Effector memory CD4-positive, alpha-beta T cell (primary cell): ENCODE results near the gene HADHA.

Source experiments
- DNase-seq, 3 donors: peaks; one replicate each; pipeline ENCODE4 v3.0.0-alpha.2; 2020
- H3K27ac ChIP-seq: 2 replicates; pipeline ENCODE4 v1.7.0; 2013; ENCODE audit warnings: mild to moderate bottlenecking, low read length, moderate library complexity; ENCODE audit not compliant: insufficient read depth, poor library complexity, severe bottlenecking
- H3K27me3 ChIP-seq: replicated peaks from 2 replicates; pipeline ENCODE4 v1.7.0; 2013; ENCODE audit warnings: mild to moderate bottlenecking, low read length; ENCODE audit not compliant: insufficient read depth, control insufficient read depth, poor library complexity, severe bottlenecking
- H3K36me3 ChIP-seq: 2 replicates; pipeline ENCODE4 v1.7.0; 2013; ENCODE audit warnings: mild to moderate bottlenecking, low read length, moderate library complexity; ENCODE audit not compliant: control insufficient read depth, insufficient read depth
- H3K4me1 ChIP-seq: 2 replicates; pipeline ENCODE4 v1.7.0; 2013; ENCODE audit warnings: low read length, mild to moderate bottlenecking; ENCODE audit not compliant: control insufficient read depth, insufficient read depth, poor library complexity, severe bottlenecking
- H3K4me3 ChIP-seq: 2 replicates; pipeline ENCODE4 v1.7.0; 2013; ENCODE audit warnings: low read length, low read depth, mild to moderate bottlenecking; ENCODE audit not compliant: insufficient read depth, poor library complexity, severe bottlenecking
- H3K9me3 ChIP-seq: 2 replicates; pipeline ENCODE4 v1.7.0; 2013; ENCODE audit warnings: mild to moderate bottlenecking, low read length, moderate library complexity; ENCODE audit not compliant: control insufficient read depth

Gene HADHA

GRCh38 chr2:26177122-26177521, 67.3 kb downstream of the HADHA start:
- no peak for DNase-seq
- Histone ChIP-seq H3K27me3 (peaks cover 19% of the 10 kb centered on the region), H3K4me3 (no peak overlapping the region), H3K9me3 (no peaks in the 10 kb centered on the region), H3K27ac (no peak overlapping the region), H3K36me3 (no peaks in the 10 kb centered on the region), H3K4me1 (peaks cover 16% of the 10 kb centered on the region)

DNA sequence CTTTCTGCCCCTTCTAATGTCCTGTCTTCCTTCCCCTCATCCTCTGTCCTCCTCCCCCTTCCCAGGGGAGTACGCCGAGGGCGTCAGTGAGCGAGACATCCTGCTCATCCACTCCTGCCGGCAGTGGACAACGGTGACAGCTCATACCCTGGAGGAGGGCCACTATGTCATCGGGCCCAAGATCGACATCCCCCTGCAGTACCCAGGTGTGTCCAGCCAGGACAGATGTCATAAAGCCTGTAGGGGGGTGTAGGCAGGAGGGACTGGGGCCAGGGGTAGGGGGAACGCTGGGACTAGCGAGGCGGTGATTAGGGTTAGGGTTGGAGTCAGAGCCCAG, 68.2 kb downstream of the HADHA start:
- DNase-seq, result no peak
- Histone ChIP-seq H3K36me3 (no peaks in the 10 kb centered on the region), H3K27me3 (peaks cover 23% of the 10 kb centered on the region), H3K9me3 (no peaks in the 10 kb centered on the region), H3K4me3 (no peak overlapping the region), H3K27ac (no peak overlapping the region), H3K4me1 (peaks cover 16% of the 10 kb centered on the region)

- DNase-seq, result no peak
- Histone ChIP-seq H3K9me3 (no peaks in the 10 kb centered on the region), H3K27me3 (peaks cover 23% of the 10 kb centered on the region), H3K27ac (no peak overlapping the region), H3K4me1 (peaks cover 16% of the 10 kb centered on the region), H3K36me3 (no peaks in the 10 kb centered on the region), H3K4me3 (no peak overlapping the region)
Measured at GRCh38 chr2:26175466-26176278, 68.8 kb downstream of the HADHA start.

- peaks cover 23% of the 10 kb centered on the region for H3K27me3 ChIP-seq
Measured at GRCh38 chr2:26174691-26175465, 69.6 kb downstream of the HADHA start.

GRCh38 chr2:26173776-26174482, 70.5 kb downstream of the HADHA start:
- H3K4me3 ChIP-seq, result peak overlapping the region; percentile 51

More at GRCh38 chr2:26174691-26175465, 69.6 kb downstream of the HADHA start:
- H3K4me3 ChIP-seq, result no peak overlapping the region
- H3K27ac ChIP-seq, result no peak overlapping the region
- H3K9me3 ChIP-seq, result no peaks in the 10 kb centered on the region
- no peaks in the 10 kb centered on the region for H3K36me3 ChIP-seq
- H3K4me1 ChIP-seq, result peaks cover 16% of the 10 kb centered on the region
- no peak for DNase-seq

DNA sequence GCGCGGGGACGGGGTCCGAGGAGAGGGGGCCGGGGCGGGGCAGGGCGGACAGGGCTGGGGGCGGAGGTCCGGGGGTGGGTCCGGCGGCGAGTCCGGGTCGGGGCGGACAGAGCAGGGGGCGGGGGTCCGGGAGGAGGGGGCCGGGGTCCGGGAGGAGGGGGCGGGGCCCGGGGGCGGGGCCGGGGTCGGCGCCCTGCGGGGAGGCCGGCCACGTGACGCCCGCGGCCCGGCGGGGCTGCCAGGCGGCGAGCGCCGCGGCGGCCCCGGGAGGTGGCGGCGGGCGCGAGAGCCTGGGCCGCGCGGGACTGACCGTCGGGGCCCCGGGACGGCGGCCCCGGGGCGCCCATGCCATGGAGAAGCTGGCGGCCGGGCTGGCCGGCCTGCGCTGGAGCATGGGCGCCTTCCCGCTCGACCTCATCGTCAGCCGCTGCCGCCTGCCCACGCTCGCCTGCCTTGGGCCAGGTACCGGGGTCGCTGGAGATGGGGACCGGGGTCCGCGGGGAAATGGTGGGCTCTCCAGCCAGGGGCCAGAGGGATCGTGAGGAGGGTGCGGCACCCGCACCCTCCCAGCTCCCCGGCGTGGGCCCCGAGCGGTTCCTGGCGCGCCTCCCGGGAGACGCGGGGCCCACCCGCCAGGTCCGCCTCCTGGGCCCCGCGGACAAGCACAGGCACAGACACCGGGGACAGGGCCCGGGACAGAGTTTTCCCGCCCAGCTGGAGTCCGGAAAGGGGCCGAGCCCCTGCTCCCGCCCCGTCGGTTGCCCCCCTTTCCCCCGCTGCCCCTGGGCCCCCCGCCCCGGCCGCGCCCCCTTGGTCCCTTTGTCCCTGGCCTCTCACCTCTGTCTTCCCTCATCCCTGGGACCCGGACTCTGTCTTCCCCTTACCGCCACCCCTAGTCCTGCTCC, 71.3 kb downstream of the HADHA start, which contains the start of gene GAREM2:
Gene GAREM2 (plus strand): TSS at position 218 of the 905 bp plus-strand sequence. CDS start 133 bp downstream, at position 351.
- H3K27me3 ChIP-seq, result peaks cover 23% of the 10 kb centered on the region
- H3K4me3 ChIP-seq, result peak within 1 kb of the TSS; percentile 51
- no peak within 1 kb of the TSS for H3K27ac ChIP-seq
- H3K4me1 ChIP-seq, result peaks cover 9% of the 10 kb centered on the region
- no peaks in the 10 kb centered on the region for H3K36me3 ChIP-seq
- DNase-seq, result no peak
- no peaks in the 10 kb centered on the region for H3K9me3 ChIP-seq

More at GRCh38 chr2:26173776-26174482, 70.5 kb downstream of the HADHA start:
- DNase-seq, result no peak
- Histone ChIP-seq H3K9me3 (no peaks in the 10 kb centered on the region), H3K36me3 (no peaks in the 10 kb centered on the region), H3K27me3 (peaks cover 23% of the 10 kb centered on the region), H3K27ac (no peak overlapping the region), H3K4me1 (peaks cover 10% of the 10 kb centered on the region)

DNA sequence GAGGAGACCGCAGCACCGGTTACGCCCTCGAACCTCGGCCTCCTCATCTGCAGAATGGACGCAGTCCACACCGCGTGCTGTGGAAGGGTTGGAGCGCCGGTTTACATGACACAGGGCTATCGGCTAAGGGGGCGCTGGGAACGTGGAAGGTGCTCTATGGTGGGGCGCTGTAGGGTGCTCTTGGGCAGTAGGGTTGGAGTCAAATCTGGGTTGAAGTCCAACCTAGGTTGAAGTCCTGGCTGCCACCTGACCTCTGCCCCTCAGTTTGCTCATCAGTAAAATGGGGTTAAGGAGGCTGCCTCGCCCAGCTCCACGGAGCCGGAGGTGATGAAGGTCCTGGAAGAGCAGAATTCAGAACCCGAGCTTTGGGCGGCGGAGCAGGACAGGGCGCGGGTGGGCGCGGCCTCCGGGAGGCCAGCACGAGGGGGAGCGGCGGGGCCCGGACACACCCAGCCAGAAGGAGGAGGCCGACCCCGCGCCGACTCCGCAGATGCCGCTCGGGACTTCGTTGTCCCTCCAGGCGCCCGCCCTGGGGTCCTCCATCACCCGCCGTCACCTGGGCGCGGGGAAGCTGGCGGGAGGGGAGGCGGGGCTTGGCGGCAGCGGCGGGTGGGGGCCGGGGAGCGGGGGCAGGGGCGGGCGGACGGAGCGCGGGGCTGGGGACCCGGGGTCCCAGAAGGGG, 72.1 kb downstream of the HADHA start:
- no peaks in the 10 kb centered on the region for H3K36me3 ChIP-seq
- H3K4me3 ChIP-seq, result peak overlapping the region; percentile 40
- no peak overlapping the region for H3K27ac ChIP-seq
- H3K27me3 ChIP-seq, result peaks cover 23% of the 10 kb centered on the region
- no peak for DNase-seq
- H3K9me3 ChIP-seq, result no peaks in the 10 kb centered on the region
- H3K4me1 ChIP-seq, result peaks cover 9% of the 10 kb centered on the region

DNA sequence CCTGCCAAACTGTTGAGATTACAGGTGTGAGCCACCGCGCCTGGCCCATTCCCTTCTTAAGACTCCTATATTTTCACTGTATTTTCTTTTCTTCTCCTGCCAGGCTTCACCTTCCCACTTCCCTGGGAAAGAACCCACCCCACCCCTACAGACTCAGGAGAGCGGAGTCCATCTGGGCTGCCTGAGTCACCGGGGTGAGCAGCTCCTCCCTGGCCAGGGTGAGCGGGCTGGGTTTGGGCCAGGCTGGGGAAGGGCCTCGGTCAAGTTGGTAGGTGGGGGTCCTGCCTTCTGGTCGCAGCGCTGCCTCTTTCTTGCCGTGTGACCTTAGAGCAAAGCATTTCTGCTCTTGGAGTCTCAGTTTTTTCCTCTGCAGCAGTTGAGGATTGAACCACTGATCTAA, 73.6 kb downstream of the HADHA start:
- Histone ChIP-seq H3K27ac (no peak overlapping the region), H3K36me3 (no peaks in the 10 kb centered on the region), H3K27me3 (peaks cover 18% of the 10 kb centered on the region), H3K4me1 (peaks cover 9% of the 10 kb centered on the region), H3K9me3 (no peaks in the 10 kb centered on the region), H3K4me3 (no peak overlapping the region)
- no peak for DNase-seq
